ENCODE results near the gene ATP9A.

DNA sequence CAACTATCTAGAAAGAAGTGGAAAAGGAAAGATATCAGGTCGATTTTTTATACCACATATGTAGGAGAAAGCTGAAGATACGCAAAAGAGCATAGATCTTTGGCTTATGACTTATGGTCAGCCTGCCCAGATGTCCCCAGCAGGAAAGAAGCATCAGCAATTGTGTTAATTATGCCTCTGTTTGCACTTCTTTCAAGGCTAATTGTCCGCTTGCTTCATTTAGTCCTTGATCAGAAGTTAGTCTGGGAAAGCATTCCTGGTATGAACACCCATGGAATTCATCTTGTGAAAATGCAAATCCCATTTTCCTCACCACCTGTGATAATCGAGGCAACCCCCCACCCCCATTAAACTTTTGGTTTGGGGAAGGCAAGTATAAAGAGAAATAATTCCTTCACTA is 62.8 kb downstream of the ATP9A start:
- no peak for TF ChIP-seq POLR2A (IDR thresholded peaks at IDR 0.05)
- TF ChIP-seq, protein P1, sequence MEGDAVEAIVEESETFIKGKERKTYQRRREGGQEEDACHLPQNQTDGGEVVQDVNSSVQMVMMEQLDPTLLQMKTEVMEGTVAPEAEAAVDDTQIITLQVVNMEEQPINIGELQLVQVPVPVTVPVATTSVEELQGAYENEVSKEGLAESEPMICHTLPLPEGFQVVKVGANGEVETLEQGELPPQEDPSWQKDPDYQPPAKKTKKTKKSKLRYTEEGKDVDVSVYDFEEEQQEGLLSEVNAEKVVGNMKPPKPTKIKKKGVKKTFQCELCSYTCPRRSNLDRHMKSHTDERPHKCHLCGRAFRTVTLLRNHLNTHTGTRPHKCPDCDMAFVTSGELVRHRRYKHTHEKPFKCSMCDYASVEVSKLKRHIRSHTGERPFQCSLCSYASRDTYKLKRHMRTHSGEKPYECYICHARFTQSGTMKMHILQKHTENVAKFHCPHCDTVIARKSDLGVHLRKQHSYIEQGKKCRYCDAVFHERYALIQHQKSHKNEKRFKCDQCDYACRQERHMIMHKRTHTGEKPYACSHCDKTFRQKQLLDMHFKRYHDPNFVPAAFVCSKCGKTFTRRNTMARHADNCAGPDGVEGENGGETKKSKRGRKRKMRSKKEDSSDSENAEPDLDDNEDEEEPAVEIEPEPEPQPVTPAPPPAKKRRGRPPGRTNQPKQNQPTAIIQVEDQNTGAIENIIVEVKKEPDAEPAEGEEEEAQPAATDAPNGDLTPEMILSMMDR (IDR thresholded peaks at IDR 0.05) = no peak

All from right lobe of liver (tissue), 4 donors.